Measurements from ENCODE around the gene RGS6.

RGS6 gene

GRCh38 chr14:72583316-72584272, 651.4 kb downstream of the RGS6 start:
- no peak for DNase-seq (ENCODE audit: low read depth)

- no peak for DNase-seq (ENCODE audit: low read depth)
These were observed 656.3 kb downstream of the RGS6 start for GRCh38 chr14:72588521-72588920.

- DNase-seq (ENCODE audit: low read depth): no peak
These were observed 657.4 kb downstream of the RGS6 start for GRCh38 chr14:72589652-72590051.

- no peak for DNase-seq (ENCODE audit: low read depth)
These were observed 658.3 kb downstream of the RGS6 start for GRCh38 chr14:72590577-72590976.

- no peak for DNase-seq (ENCODE audit: low read depth)
These were observed 659.2 kb downstream of the RGS6 start for GRCh38 chr14:72591391-72591790.

GRCh38 chr14:72594099-72594901, 662.1 kb downstream of the RGS6 start:
- no peak for DNase-seq (ENCODE audit: low read depth)

GRCh38 chr14:72595152-72595862, 663.1 kb downstream of the RGS6 start:
- DNase-seq (ENCODE audit: low read depth): no peak

GRCh38 chr14:72597252-72598233, 665.3 kb downstream of the RGS6 start:
- DNase-seq (ENCODE audit: low read depth): no peak

- DNase-seq (ENCODE audit: low read depth): no peak
These were observed 666.1 kb downstream of the RGS6 start for GRCh38 chr14:72598306-72598705.

GRCh38 chr14:72599579-72600470, 667.6 kb downstream of the RGS6 start:
- DNase-seq (ENCODE audit: low read depth): no peak

GRCh38 chr14:72600551-72601330, 668.5 kb downstream of the RGS6 start:
- DNase-seq (ENCODE audit: low read depth): no peak

GRCh38 chr14:72603639-72604038, 671.4 kb downstream of the RGS6 start:
- no peak for DNase-seq (ENCODE audit: low read depth)

GRCh38 chr14:72604133-72604532, 671.9 kb downstream of the RGS6 start:
- DNase-seq (ENCODE audit: low read depth): no peak

- no peak for DNase-seq (ENCODE audit: low read depth)
These were observed 673.1 kb downstream of the RGS6 start for GRCh38 chr14:72605096-72605920.

GRCh38 chr14:72605921-72606220, 673.6 kb downstream of the RGS6 start:
- DNase-seq (ENCODE audit: low read depth): no peak

- DNase-seq (ENCODE audit: low read depth): no peak
These were observed 674.6 kb downstream of the RGS6 start for GRCh38 chr14:72606879-72607278.

- peak; percentile 11 for DNase-seq (ENCODE audit: low read depth)
These were observed 675.3 kb downstream of the RGS6 start for GRCh38 chr14:72607386-72608130.
